GM18909 (cell line): ENCODE measurements around the gene MED29.

Experiments
- ATAC-seq: cut with Tn5 transposase; IDR thresholded peaks from one replicate; pipeline ENCODE4 v1.9.1; 2021; ENCODE audit warnings: mild to moderate bottlenecking; ENCODE audit not compliant: unreplicated experiment, poor library complexity

The MED29 gene

DNA sequence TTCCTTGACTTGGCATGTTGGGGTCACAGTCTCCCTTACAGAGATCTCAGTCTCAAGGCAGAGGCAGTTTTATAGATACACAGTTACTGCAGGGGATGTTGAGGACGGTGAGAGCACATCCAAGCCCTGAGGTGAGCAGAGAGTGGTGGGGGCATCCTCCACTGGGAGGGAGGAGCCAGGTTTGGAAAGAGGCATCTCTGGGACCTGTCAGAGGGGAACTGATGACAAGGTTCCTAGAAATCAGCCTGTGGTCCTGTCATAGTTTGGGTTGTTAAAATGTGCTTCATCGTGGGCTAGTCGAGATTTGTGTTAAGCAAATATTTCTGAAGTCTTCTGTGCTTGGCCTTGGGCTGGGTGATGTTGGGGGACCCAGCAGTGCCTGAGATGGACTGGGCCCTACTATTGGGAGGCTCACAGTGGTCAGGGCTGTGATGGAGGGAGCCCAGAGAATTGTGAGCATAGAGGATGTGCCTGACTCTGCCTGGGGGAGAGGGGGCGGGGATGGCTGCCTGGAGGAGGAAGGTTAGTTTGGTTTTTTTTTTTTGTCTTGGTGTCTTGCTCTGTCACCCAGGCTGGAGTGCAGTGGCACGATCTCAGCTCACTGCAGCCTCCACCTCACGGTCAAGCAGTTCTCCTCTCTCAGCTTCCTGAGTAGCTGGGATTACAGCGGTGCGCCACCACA, 58.1 kb downstream of the MED29 start:
- ATAC-seq: no peak
